ENCODE data around the gene KLHL22.

DNA sequence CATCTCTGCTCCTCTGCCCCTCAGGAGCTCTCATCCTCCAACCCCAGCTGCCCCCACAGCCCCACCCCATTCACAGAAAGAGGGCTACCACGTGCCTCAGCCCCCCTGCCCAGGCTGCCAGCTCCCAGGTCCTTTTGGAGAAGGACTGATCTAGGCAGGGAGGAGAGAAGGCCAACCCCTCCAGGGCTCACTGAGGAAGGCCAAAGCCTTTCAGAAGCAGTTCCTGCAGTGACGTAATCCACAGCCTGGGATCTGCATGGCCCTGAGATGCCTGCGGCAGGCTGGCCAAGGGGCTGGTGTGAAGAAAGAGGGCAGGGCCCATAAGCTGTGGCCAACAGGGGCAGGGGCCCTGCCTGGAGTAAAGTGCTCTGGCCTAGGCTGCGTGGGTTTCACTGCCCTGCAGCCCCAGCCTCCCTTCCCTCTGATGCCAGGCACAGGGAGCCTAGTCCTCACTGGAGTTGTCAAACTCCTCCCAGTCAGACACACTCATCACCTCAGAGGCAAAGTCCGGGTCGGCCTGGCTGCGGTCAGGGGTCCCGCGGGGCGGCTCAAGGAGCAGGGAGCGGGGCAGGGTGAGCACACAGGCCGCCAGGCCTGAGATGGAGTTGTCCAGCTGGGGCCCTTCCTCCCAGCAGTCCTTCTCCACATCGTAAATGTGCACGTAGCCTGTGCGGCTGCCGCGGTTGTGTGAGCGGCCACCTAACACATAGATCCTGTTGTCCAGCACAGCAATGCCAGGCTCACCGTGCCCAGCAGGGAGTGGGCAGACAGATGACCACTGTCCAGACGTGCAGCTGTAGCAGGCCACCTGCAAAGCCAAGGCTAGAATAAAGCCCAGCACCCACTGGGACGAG is 53.7 kb downstream of the KLHL22 start:
- TF ChIP-seq, protein P1, sequence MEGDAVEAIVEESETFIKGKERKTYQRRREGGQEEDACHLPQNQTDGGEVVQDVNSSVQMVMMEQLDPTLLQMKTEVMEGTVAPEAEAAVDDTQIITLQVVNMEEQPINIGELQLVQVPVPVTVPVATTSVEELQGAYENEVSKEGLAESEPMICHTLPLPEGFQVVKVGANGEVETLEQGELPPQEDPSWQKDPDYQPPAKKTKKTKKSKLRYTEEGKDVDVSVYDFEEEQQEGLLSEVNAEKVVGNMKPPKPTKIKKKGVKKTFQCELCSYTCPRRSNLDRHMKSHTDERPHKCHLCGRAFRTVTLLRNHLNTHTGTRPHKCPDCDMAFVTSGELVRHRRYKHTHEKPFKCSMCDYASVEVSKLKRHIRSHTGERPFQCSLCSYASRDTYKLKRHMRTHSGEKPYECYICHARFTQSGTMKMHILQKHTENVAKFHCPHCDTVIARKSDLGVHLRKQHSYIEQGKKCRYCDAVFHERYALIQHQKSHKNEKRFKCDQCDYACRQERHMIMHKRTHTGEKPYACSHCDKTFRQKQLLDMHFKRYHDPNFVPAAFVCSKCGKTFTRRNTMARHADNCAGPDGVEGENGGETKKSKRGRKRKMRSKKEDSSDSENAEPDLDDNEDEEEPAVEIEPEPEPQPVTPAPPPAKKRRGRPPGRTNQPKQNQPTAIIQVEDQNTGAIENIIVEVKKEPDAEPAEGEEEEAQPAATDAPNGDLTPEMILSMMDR (IDR thresholded peaks at IDR 0.05): no peak
- TF ChIP-seq EP300 (IDR thresholded peaks at IDR 0.05): no peak
